Testis (tissue), 3 donors: ENCODE measurements around the gene TMEM91. TPM values are rescaled to one million over a fixed set of nuclear protein-coding genes. Genes with fewer than 3 reads are reported as not detected.

ENCODE experiments used
- DNase-seq: peaks from one replicate; pipeline ENCODE4 v3.0.0-alpha.2; 2019
- H3K27ac ChIP-seq, 2 donors: fragments of 200-600 bp; sonication (generic); one replicate each; pipeline ENCODE4 v1.5.1; 2019
- H3K27me3 ChIP-seq: fragments of 200-600 bp; sonication (generic); one replicate; pipeline ENCODE4 v1.5.1; 2019
- H3K36me3 ChIP-seq: fragments of 200-600 bp; sonication (generic); one replicate; pipeline ENCODE4 v1.5.1; 2017; ENCODE audit warnings: low read depth; ENCODE audit errors: missing control alignments
- H3K4me1 ChIP-seq: fragments of 200-600 bp; sonication (generic); one replicate; pipeline ENCODE4 v1.5.1; 2019
- H3K4me3 ChIP-seq, 2 donors: fragments of 200-600 bp; sonication (generic); one replicate each; pipeline ENCODE4 v1.5.1; 2017 to 2019
- H3K9me3 ChIP-seq: fragments of 200-600 bp; sonication (generic); one replicate; pipeline ENCODE4 v1.5.1; 2017
- CTCF ChIP-seq, 3 experiments: fragments of 450-650 bp in 2 of 3; fragments of 200-600 bp in 1 of 3; sonication (generic) in 1 of 3; IDR thresholded peaks; one replicate each; pipeline ENCODE4 v1.5.1; 2016 to 2019; ENCODE audit warnings: antibody characterized with exemption in 3 of 3, mild to moderate bottlenecking in 2 of 3, moderate library complexity in 1 of 3
- POLR2A ChIP-seq: fragments of 450-650 bp; IDR thresholded peaks from one replicate; pipeline ENCODE4 v1.6.1; 2017; ENCODE audit warnings: antibody characterized with exemption, mild to moderate bottlenecking, moderate library complexity
- WGBS, 2 donors: methylation state at CpG; one replicate each; pipeline ENCODE4 v1.1.5; 2018; 5-methylcytosine and 5-hydroxymethylcytosine counted together
- intact Hi-C: fragments of 100-400 bp; cut with DNase I; formaldehyde crosslinking; loops from one replicate; pipeline ENCODE4 v1.15.1; 2023; ENCODE audit warnings: low total_unique reads
- polyA plus RNA-seq: library from polyadenylated mRNA; stranded (reverse); fragments of 350-450 nt; fragmentation: Illumina TruSeq; extraction: RNeasy Lipid Tissue Mini Kit (QIAGEN cat#74804); gene quantifications from one replicate; pipeline ENCODE4 v1.2.3, GENCODE V29; 2014; ENCODE audit warnings: low read depth, low replicate concordance; ENCODE audit not compliant: insufficient read depth
- total RNA-seq, 2 donors: library from RNA; depleted of rRNA; stranded (reverse); fragments of >200 nt; gene quantifications; one replicate each; pipeline ENCODE4 v1.2.3, GENCODE V29; 2016

TMEM91 gene
- total and polyA plus RNA-seq, 3 donors from 2014 or later = 17.0 to 33.2 (median 32.9) TPM

DNA sequence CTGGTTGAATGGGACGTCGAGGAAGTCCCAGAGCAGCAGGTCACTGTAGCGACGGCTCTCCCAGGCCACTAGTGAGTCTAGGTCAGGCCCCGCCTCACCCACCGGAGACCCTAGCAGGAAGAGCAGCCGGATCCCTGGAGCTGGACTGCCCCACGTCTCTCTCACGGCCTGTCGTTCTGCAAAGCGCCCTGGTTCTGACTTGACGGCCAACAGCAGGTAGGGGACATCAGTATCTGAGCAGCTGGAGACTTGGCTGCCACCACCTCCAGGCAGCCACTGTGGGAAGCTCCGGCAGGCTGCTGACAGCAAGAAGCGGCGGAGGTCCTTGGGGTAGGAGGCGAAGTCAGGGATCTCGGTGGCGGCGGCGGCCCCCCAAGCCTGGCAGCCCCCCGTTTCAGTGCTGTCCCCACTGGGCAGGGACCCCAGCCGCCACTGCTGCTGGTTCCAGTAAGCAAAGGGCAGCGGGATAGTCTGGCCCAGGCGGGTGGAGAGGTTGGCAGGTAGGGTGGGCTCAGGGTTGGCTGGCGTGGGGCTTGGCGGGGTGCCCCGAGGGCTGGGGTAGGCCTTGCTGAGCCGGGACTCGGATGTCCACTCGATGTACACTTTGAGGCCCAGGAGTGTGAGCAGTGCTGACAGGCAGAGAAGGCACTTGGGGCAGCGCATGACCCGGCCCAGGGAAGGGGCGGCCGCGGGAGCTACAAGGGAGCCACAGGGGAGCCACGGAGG lies 49.9 kb downstream of the TMEM91 start:
- no peak for DNase-seq
- TF ChIP-seq POLR2A (no peak), CTCF (IDR thresholded peaks at IDR 0.05) (no peak)
- Histone ChIP-seq H3K4me3 (no peak overlapping the region), H3K9me3 (no peaks in the 10 kb centered on the region), H3K27ac (peak overlapping the region in 1 of 2 donors; percentile 69), H3K27me3 (no peaks in the 10 kb centered on the region), H3K4me1 (peaks cover 14% of the 10 kb centered on the region), H3K36me3 (no peaks in the 10 kb centered on the region)
- 88 to 91% methylated on average over 19 to 36 of the region's 36 CpGs for WGBS, 2 donors
- intact Hi-C loops = no loop called here

DNA sequence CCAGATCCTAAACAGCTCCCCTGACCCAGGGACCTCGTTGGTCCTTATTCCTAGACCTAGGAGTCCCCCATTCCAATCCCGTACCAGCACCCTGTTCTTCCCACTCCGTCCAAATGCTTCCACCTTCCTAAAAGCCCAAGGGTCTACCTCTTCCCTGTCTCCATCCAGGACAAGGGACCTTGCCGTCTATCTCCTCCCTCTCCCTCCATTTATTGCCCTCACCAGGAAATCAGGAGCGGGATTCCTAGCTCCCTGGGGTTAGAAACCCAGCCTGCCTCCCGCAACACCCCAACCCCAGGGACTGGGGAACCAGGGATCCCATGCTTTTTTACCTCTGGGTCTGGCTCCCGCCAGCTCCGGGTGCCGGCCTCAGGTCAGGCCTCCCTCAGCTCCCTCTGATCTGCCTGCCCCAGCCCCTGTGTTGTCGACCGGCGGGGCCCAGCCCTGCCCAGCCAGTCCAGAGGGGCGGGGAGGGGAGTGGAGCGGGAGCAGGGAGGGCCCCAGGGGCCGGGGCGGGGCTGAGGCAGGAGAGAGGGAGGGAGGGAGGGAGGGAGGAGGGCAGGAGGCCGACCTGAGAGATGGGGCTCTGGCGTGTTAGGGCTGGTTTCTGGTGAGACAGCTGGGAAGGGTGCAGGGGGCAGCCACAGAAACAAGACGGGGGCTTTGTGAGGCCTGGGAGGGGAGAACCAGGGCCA lies 50.8 kb downstream of the TMEM91 start, which contains the start of gene B3GNT8:
TSS of gene B3GNT8 (minus strand) at position 423 of the 695 bp plus-strand sequence. CDS start 596 bp downstream, outside the sequence.
- Histone ChIP-seq H3K36me3 (no peaks in the 10 kb centered on the region), H3K4me1 (peaks cover 14% of the 10 kb centered on the region), H3K27ac (peak within 1 kb of the TSS; percentile 13 to 69), H3K27me3 (no peaks in the 10 kb centered on the region), H3K9me3 (no peaks in the 10 kb centered on the region), H3K4me3 (no peak within 1 kb of the TSS)
- TF ChIP-seq CTCF (IDR thresholded peaks at IDR 0.05) (no peak), POLR2A (no peak)
- peak; percentile 66 for DNase-seq
- WGBS, 2 donors = 42 to 47% methylated on average over 18 to 19 of the region's 19 CpGs
- intact Hi-C loops = no loop called here

GRCh38 chr19:41427647-41428480 lies 51.5 kb downstream of the TMEM91 start:
- TF ChIP-seq CTCF (IDR thresholded peaks at IDR 0.05) (no peak), POLR2A (no peak)
- Histone ChIP-seq H3K4me1 (peaks cover 14% of the 10 kb centered on the region), H3K36me3 (no peaks in the 10 kb centered on the region), H3K9me3 (no peaks in the 10 kb centered on the region), H3K27ac (peak overlapping the region; percentile 13 to 69), H3K4me3 (no peak overlapping the region), H3K27me3 (no peaks in the 10 kb centered on the region)
- DNase-seq = no peak
- WGBS, 2 donors = 46 to 55% methylated on average over 23 of the region's 23 CpGs
- intact Hi-C loops = no loop called here

DNA sequence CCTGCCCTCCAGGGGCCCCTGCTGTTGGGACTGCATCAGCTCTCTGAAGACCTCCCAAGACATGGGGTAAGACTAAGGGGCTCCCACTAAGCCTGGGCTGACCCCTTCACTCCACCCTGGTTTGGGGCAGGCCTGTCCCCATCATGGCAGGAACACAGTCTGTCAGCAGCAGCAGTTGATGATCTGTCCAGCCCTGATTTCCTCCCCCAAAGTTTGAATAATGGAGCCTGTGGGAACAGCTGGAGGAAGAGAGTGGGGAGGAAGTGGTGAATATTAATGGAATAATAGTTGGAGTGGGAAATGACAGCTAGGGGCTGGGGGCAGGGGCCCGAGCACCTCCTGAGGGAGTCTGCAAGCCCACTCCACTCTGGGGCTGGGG lies 52.1 kb downstream of the TMEM91 start:
- no peak overlapping the region for H3K4me3 ChIP-seq
- intact Hi-C loops = no loop called here
- WGBS, 2 donors = 88 to 90% methylated on average over 1 of the region's 1 CpG

More for the DNA sequence above, 52.1 kb downstream of the TMEM91 start:
- Histone ChIP-seq H3K36me3 (no peaks in the 10 kb centered on the region), H3K9me3 (no peaks in the 10 kb centered on the region), H3K27me3 (no peaks in the 10 kb centered on the region), H3K4me1 (peaks cover 14% of the 10 kb centered on the region), H3K27ac (no peak overlapping the region)
- DNase-seq = no peak
- TF ChIP-seq POLR2A (no peak), CTCF (IDR thresholded peaks at IDR 0.05) (no peak)
